ENCODE results near the gene SNX21. TPM values are rescaled to one million over a fixed set of nuclear protein-coding genes. Genes with fewer than 3 reads are reported as not detected.

SNX21 gene
- total and polyA plus RNA-seq, 2 experiments from 2014 or later = 42.7 to 270 TPM

GRCh38 chr20:45819466-45819865 is 14.1 kb upstream of the SNX21 start:
- TF ChIP-seq CTCF (IDR thresholded peaks at IDR 0.05; ENCODE audit: low read depth, low read length) = no peak

DNA sequence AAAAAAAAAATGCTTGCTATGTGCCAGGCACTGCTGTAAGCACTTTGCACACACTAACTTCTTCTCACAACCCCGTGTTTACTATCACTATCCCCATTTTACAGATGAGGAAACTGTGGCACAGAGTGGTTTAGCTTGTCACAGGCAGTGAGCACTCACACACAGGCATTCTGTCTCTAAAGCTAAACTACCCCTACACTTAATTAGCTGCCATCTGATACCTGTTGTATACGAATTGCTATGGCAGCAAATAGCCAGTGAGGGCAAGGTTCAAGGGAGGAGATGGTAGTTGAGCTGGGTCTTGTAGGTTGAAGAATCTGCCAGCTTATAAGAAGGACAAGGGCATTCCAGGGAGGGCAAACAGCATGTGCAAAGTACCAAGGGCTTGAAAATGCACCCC is 11.7 kb upstream of the SNX21 start:
- H3K27ac ChIP-seq = no peak overlapping the region
- DNase-seq (ENCODE audit: low read depth in 1 of 2, low spot score in 1 of 2) = no peak
- H3K4me1 ChIP-seq (ENCODE audit: low read depth) = peaks cover 21% of the 10 kb centered on the region
- H3K4me3 ChIP-seq = no peak overlapping the region
- H3K27me3 ChIP-seq = no peaks in the 10 kb centered on the region
- H3K9me3 ChIP-seq (ENCODE audit: low read depth) = no peaks in the 10 kb centered on the region
- no peaks in the 10 kb centered on the region for H3K36me3 ChIP-seq
- TF ChIP-seq CTCF (IDR thresholded peaks at IDR 0.05; ENCODE audit: low read depth, low read length) = no peak

More at GRCh38 chr20:45819466-45819865, 14.1 kb upstream of the SNX21 start:
- no peak for DNase-seq (ENCODE audit: low read depth in 1 of 2, low spot score in 1 of 2)
- Histone ChIP-seq H3K27me3 (no peaks in the 10 kb centered on the region), H3K4me3 (no peak overlapping the region), H3K4me1 (ENCODE audit: low read depth) (peaks cover under 1% of the 10 kb centered on the region), H3K27ac (no peak overlapping the region), H3K9me3 (ENCODE audit: low read depth) (no peaks in the 10 kb centered on the region), H3K36me3 (no peaks in the 10 kb centered on the region)

DNA sequence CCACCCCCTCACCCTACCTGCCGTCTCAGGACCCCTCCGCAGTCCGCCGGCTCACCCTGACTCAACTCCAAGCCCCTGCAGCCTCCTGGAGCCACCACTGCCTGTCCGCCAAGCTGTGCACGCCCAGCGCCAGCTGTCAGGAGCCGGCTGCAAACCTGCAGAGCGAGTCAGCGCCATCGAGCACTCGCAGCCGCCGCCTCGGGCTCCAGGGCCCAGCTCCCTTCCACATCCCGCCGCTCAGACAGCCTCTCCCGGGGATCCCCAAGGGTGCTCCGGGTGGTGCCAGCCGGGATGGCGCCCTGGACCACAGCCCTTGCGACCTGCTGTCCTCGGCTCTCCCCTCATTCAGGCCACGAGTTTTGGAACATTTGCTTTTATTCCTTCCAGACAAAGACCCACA is 10.7 kb upstream of the SNX21 start:
- no peaks in the 10 kb centered on the region for H3K9me3 ChIP-seq (ENCODE audit: low read depth)
- no peak for TF ChIP-seq CTCF (IDR thresholded peaks at IDR 0.05; ENCODE audit: low read depth, low read length)
- no peak overlapping the region for H3K4me3 ChIP-seq
- H3K36me3 ChIP-seq = no peaks in the 10 kb centered on the region
- no peak overlapping the region for H3K27ac ChIP-seq
- DNase-seq (ENCODE audit: low read depth in 1 of 2, low spot score in 1 of 2) = no peak
- no peaks in the 10 kb centered on the region for H3K27me3 ChIP-seq
- H3K4me1 ChIP-seq (ENCODE audit: low read depth) = peaks cover 30% of the 10 kb centered on the region

DNA sequence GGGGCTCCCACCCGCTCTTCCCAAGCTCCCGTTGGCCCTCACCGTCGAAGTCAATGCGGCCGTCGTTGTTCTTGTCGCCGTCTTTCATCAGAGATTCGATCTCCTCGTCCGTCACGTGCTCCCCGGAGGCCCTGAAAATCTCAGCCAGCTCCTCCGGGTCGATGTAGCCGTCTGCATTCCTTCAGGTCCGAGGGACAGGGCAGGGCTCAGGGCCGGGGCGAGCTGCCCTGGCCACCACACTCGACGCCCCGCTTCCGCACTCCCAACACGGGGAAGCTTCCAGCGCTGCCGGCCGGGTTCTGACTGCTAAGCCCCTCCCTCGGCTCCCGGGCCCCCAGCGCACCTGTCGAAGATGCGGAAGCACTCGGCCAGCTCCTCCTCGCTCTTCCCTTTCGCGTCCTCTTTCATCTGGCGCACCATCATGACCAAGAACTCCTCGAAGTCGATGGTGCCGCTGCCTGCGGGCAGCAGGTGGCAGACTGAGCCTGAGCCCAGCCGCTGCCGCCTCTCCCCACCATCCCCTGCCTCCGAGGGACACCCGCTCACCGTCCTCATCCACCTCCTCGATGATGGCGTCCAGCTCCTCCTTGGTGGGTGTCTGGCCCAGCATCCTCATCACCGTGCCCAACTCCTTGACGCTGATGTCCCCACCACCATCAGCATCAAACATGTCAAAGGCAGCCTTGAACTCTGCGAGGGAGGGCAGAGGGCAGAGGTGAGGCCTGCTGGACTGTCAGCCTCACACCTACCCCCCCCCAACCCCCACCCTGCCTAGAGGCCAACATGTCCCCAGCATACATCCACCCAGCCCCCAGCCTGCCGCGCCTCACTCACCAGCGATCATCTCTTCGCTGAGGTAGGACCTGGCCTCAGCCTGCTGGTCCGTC is 9.4 kb upstream of the SNX21 start:
- Histone ChIP-seq H3K4me3 (no peak overlapping the region), H3K27ac (peak overlapping the region; percentile 95), H3K4me1 (ENCODE audit: low read depth) (peaks cover 42% of the 10 kb centered on the region), H3K9me3 (ENCODE audit: low read depth) (no peaks in the 10 kb centered on the region), H3K27me3 (no peaks in the 10 kb centered on the region), H3K36me3 (no peaks in the 10 kb centered on the region)
- peak; percentile 53 for TF ChIP-seq CTCF (IDR thresholded peaks at IDR 0.05; ENCODE audit: low read depth, low read length)
- DNase-seq (ENCODE audit: low read depth in 1 of 2, low spot score in 1 of 2) = peak; percentile 52 to 57

GRCh38 chr20:45826381-45827019 is 7.1 kb upstream of the SNX21 start:
- Histone ChIP-seq H3K36me3 (no peaks in the 10 kb centered on the region), H3K4me3 (no peak overlapping the region), H3K27ac (peak overlapping the region; percentile 95), H3K27me3 (no peaks in the 10 kb centered on the region), H3K4me1 (ENCODE audit: low read depth) (peaks cover 44% of the 10 kb centered on the region), H3K9me3 (ENCODE audit: low read depth) (no peaks in the 10 kb centered on the region)
- DNase-seq (ENCODE audit: low read depth in 1 of 2, low spot score in 1 of 2) = peak; percentile 69 to 77
- TF ChIP-seq CTCF (IDR thresholded peaks at IDR 0.05; ENCODE audit: low read depth, low read length) = no peak

Measured in cardiac muscle cell (in vitro differentiated cells and primary cell).